Measurements from ENCODE around the gene DHX34. TPM values are rescaled to one million over a fixed set of nuclear protein-coding genes. Genes with fewer than 3 reads are reported as not detected.

DHX34 gene
- total RNA-seq, 3 donors from 2014 or later = 6.2 to 20.6 (median 20.5) TPM

- no peak overlapping the region for H3K27ac ChIP-seq
- intact Hi-C loops (cut with DNase I; ENCODE audit: low total_unique reads) = no loop called here
Measured at GRCh38 chr19:47351548-47351947, 2.4 kb downstream of the DHX34 start.

GRCh38 chr19:47352095-47352494, 3.0 kb downstream of the DHX34 start:
- Histone ChIP-seq H3K4me3 (no peak overlapping the region), H3K27ac (no peak overlapping the region), H3K36me3 (peaks cover 1% of the 10 kb centered on the region), H3K9me3 (no peaks in the 10 kb centered on the region), H3K27me3 (no peaks in the 10 kb centered on the region), H3K4me1 (no peaks in the 10 kb centered on the region)
- no peak for DNase-seq (ENCODE audit: low spot score in 2 of 2)
- TF ChIP-seq POLR2AphosphoS5 (IDR thresholded peaks at IDR 0.05) = no peak
- no peak for TF ChIP-seq POLR2A (IDR thresholded peaks at IDR 0.05)
- TF ChIP-seq, protein P1, sequence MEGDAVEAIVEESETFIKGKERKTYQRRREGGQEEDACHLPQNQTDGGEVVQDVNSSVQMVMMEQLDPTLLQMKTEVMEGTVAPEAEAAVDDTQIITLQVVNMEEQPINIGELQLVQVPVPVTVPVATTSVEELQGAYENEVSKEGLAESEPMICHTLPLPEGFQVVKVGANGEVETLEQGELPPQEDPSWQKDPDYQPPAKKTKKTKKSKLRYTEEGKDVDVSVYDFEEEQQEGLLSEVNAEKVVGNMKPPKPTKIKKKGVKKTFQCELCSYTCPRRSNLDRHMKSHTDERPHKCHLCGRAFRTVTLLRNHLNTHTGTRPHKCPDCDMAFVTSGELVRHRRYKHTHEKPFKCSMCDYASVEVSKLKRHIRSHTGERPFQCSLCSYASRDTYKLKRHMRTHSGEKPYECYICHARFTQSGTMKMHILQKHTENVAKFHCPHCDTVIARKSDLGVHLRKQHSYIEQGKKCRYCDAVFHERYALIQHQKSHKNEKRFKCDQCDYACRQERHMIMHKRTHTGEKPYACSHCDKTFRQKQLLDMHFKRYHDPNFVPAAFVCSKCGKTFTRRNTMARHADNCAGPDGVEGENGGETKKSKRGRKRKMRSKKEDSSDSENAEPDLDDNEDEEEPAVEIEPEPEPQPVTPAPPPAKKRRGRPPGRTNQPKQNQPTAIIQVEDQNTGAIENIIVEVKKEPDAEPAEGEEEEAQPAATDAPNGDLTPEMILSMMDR (IDR thresholded peaks at IDR 0.05) = no peak
- intact Hi-C loops (cut with DNase I; ENCODE audit: low total_unique reads) = no loop called here

More at GRCh38 chr19:47351548-47351947, 2.4 kb downstream of the DHX34 start:
- Histone ChIP-seq H3K4me3 (no peak overlapping the region), H3K9me3 (no peaks in the 10 kb centered on the region), H3K36me3 (no peaks in the 10 kb centered on the region), H3K27me3 (no peaks in the 10 kb centered on the region), H3K4me1 (no peaks in the 10 kb centered on the region)
- no peak for TF ChIP-seq POLR2AphosphoS5 (IDR thresholded peaks at IDR 0.05)
- no peak for TF ChIP-seq POLR2A (IDR thresholded peaks at IDR 0.05)
- TF ChIP-seq, protein P1 (IDR thresholded peaks at IDR 0.05) = no peak
- DNase-seq (ENCODE audit: low spot score in 2 of 2) = no peak

GRCh38 chr19:47353307-47353712, 4.2 kb downstream of the DHX34 start:
- H3K4me3 ChIP-seq = no peak overlapping the region
- H3K27ac ChIP-seq = no peak overlapping the region
- TF ChIP-seq POLR2AphosphoS5 (IDR thresholded peaks at IDR 0.05) = no peak
- TF ChIP-seq POLR2A (IDR thresholded peaks at IDR 0.05) = no peak
- TF ChIP-seq, protein P1 (IDR thresholded peaks at IDR 0.05) = no peak
- H3K36me3 ChIP-seq = peaks cover 9% of the 10 kb centered on the region
- H3K27me3 ChIP-seq = no peaks in the 10 kb centered on the region
- no peaks in the 10 kb centered on the region for H3K4me1 ChIP-seq
- DNase-seq (ENCODE audit: low spot score in 2 of 2) = no peak
- H3K9me3 ChIP-seq = no peaks in the 10 kb centered on the region
- intact Hi-C loops (cut with DNase I; ENCODE audit: low total_unique reads) = no loop called here

DNA sequence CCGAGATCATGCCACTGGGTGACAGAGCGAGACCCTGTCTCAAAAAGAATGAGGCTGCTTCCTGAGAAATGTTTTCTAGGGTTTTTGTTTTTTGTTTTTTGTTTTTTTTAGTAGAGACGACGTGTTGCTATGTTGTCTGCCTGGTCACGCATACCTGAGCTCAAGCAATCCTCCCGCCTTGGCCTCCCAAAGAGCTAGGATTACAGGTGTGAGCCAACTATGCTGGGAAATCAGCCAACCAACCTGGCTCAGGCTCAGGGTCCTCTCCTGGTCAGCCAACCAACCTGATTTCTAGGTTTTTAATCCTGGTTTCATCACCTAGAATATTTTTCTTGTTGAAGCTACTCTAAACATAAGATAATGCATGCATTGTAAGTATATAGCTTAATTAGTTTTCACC, 7.8 kb downstream of the DHX34 start:
- no peaks in the 10 kb centered on the region for H3K27me3 ChIP-seq
- no peak for DNase-seq (ENCODE audit: low spot score in 2 of 2)
- H3K4me1 ChIP-seq = no peaks in the 10 kb centered on the region
- peaks cover 9% of the 10 kb centered on the region for H3K36me3 ChIP-seq
- intact Hi-C loops (cut with DNase I; ENCODE audit: low total_unique reads) = no loop called here
- H3K9me3 ChIP-seq = no peaks in the 10 kb centered on the region
- H3K4me3 ChIP-seq = no peak overlapping the region
- TF ChIP-seq, protein P1 (IDR thresholded peaks at IDR 0.05) = no peak
- TF ChIP-seq POLR2A (IDR thresholded peaks at IDR 0.05) (no peak), POLR2AphosphoS5 (IDR thresholded peaks at IDR 0.05) (no peak)
- H3K27ac ChIP-seq = no peak overlapping the region

DNA sequence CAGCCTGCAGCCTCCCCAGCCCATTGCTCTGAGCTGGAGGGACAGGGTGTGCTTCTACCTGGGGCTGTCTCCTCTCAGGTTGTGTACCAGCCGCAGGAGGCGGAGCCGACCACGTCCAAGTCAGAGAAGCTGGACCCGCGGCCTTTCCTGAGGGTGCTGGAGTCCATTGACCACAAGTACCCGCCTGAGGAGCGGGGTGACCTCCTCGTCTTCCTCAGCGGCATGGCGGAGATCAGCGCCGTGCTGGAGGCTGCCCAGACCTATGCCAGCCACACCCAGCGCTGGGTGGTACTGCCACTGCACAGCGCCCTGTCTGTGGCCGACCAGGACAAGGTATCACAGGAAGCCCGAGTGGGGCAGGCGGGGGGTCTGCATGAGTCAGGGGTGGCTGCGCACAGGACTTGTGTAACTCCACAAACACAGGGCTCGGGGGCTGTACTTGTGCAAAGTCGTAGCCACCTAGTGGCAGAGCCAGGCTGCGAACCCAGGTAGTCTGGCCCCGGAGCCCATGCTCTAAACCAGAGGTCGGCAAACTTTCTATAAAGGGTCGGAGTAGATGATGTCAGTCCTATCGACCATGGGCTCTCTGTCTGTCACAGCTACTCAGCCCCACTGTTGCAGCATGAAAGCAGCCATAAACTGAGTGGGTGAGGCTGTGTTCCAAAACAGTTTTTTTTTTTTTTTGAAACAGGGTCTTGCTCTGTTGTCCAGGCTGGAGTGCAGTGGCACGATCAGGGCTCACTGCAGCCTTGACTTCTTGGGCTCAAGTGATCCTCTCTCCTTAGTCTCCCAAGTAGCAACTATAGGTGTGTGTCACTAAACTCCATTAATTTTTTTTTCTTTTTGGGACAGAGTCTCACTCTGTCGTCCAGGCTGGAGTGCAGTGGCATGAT, 8.9 kb downstream of the DHX34 start:
- H3K9me3 ChIP-seq = no peaks in the 10 kb centered on the region
- H3K4me1 ChIP-seq = no peaks in the 10 kb centered on the region
- TF ChIP-seq POLR2A (IDR thresholded peaks at IDR 0.05) = no peak
- TF ChIP-seq POLR2AphosphoS5 (IDR thresholded peaks at IDR 0.05) = no peak
- TF ChIP-seq, protein P1 (IDR thresholded peaks at IDR 0.05) = no peak
- no peak overlapping the region for H3K27ac ChIP-seq
- intact Hi-C loops (cut with DNase I; ENCODE audit: low total_unique reads) = no loop called here
- H3K4me3 ChIP-seq = no peak overlapping the region
- no peak for DNase-seq (ENCODE audit: low spot score in 2 of 2)
- H3K36me3 ChIP-seq = peaks cover 9% of the 10 kb centered on the region
- H3K27me3 ChIP-seq = no peaks in the 10 kb centered on the region
